Stimulated activated CD8-positive, alpha-beta memory T cell treated with anti-CD3 and anti-CD28 coated beads, Interleukin-2, amount 100 ng/mL, for 1 hour (primary cell): ENCODE results near the gene CD37.
A peak's percentile ranks its signal among the peaks of the same experiment; 100 is the strongest.
"Not testable (repeated sequence)": the region's sequence is repeated elsewhere in the genome, so short reads cannot be mapped to it uniquely, and the experiment has no call there.

Experiments used
- DNase-seq, 2 donors: peaks; one replicate each; pipeline ENCODE4 v3.0.0-alpha.2; 2020; ENCODE audit warnings: low read depth in 2 of 2

The CD37 gene

DNA sequence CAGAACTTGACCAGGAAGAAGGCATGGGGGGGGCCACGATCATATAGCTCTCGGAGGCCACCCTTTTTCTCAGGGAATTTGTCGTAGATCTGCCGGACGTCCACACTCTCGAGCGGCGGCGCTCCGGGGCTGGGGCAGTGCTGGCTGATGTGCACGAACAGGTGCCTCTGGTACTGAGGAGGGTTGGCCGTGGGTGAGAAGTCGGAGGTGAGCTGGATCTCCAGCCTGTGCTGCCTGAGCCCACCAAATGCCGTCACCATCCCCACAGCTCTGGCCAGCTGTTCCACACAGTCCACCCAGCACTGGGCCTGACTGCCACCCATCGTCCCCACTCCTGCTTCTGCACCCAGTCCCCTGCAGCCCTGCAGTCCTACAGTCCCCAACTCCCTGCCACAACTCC is 12.0 kb downstream of the CD37 start:
- no peak for DNase-seq

DNA sequence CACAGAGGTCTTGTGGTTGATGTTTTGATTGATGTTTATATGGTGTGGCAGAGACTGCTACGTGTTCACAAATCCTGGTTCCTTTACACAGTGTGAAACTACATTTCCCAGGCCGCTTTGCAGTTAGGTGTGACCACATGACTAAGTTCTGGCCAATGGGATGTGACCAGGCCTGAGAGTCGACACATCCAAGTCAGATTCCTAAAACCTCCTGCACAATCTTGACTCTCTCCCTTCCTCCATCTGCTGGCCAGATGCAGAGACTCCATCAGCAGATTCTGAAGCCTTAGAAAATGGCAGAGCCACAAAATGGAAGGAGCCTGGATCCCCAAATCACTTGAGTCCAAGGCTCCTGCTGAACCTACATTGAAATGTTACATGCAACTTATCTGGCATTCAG is 12.6 kb downstream of the CD37 start:
- no peak for DNase-seq

DNA sequence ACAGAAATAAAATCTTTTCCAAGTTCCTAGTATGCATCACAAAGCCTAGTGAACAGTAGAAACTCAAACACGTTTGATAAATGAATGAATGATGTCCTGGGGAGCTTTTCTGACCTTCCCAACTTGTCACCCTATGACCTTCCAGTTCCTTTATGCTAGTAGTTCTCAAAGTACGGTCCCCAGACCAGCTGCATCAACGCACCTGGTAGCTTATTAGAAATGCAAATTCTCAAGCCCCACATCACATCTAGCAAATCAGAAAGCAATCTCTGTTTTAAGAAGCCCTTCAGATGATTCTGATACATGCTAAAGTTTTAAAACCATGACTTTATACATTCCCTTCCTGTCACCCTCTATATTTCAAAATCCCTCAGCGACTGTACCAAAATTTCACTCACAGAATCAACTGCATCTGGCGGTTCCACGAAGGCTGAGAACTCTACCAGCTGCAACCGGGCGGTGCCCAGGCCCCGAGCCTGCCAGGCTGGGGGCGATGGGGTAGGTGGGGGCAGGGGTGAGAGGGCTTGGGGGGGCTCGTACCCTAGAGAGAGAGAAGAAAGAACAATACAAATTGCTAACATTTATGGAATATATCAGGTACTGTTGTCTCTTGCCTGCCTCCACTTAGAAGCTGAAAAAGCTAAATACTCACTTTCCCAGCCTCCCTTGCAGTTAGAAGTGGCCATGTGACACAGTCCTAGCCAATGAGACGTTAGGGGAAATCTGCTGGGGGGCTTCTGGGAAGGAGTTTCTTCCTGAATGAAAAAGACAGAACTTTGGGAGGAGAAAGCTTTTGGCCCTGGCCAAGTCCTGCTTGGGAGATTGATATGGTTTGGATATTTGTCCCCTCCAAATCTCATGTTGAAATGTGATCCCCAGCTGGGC is 13.3 kb downstream of the CD37 start:
- DNase-seq, result no peak

DNA sequence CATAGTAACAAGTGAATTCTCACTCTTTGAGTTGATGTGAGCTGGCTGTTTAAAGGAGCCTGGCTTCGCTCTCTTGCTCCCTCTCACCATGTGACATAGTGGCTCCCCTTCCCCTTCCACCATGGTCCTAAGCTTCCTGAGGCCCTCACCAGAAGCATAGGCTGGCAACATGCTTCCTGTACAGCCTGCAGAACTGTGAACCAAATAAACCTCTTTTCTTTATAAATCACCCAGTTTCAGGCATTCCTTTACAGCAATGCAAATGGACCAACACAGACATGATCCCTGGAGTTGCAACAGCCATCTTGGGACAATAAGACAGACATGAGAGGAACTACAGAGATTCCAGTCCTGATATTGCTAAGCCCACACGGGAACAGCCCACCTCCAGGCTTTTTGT is 14.4 kb downstream of the CD37 start:
- no peak for DNase-seq

DNA sequence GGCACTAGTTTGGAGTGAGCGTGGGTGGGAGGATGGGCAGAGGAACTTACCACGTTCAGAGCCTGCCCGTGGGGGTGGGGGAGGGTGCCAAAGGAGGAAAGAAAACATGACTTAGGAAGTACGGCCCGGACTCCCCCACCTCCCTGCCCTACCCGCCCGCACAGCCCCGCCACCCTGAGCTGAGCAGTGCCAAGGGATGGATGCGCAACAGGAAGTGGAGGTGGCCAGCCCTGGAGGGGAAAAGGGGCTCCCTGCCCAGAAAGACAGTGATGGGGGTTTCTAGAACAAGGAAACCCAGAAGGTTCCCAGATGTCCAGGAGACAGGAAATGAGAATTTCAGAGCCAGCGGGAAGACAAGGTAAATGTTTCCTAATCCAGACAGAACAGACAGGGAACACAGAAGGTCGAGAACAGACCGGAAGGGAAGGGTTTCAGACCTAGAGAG is 20.7 kb downstream of the CD37 start:
- no peak for DNase-seq

DNA sequence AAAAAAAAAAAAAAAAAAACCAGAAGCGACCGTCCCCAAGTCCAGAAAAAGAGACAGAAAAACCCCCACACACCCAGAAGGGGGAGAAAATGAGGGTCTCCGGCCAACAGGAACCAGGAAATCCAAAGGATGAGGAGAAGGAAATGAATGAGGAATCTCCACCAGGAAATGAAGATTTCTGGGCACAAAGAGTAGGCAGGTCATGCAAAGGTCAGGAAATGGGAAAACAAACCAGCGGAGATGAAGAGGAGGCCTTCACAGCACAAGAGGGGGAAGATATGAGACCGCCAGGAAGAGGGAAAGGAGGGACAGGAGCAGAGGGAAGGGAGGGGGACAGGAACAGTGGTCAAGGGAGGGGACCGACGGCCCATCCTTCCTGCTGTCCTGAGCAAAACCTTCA is 21.2 kb downstream of the CD37 start:
- no peak for DNase-seq

DNA sequence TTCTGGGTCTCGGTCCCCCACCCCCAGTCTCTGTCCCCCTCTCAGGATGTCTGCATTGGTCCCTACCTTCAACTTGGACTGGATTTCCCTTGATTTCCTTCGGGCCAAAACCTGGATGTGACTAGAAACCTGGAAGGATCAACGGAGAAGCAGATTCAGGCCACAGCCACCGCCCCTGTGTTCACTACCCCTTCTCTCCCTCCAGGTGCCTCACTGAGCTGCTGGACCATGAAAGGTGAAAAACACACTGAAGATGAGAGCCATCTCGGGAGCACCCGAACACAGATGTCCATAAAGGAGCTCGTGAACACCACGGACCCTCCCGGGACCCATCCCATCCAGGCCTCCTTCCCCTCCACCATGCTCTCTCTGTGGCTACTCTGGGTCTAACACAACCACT is 22.0 kb downstream of the CD37 start:
- no peak for DNase-seq

DNA sequence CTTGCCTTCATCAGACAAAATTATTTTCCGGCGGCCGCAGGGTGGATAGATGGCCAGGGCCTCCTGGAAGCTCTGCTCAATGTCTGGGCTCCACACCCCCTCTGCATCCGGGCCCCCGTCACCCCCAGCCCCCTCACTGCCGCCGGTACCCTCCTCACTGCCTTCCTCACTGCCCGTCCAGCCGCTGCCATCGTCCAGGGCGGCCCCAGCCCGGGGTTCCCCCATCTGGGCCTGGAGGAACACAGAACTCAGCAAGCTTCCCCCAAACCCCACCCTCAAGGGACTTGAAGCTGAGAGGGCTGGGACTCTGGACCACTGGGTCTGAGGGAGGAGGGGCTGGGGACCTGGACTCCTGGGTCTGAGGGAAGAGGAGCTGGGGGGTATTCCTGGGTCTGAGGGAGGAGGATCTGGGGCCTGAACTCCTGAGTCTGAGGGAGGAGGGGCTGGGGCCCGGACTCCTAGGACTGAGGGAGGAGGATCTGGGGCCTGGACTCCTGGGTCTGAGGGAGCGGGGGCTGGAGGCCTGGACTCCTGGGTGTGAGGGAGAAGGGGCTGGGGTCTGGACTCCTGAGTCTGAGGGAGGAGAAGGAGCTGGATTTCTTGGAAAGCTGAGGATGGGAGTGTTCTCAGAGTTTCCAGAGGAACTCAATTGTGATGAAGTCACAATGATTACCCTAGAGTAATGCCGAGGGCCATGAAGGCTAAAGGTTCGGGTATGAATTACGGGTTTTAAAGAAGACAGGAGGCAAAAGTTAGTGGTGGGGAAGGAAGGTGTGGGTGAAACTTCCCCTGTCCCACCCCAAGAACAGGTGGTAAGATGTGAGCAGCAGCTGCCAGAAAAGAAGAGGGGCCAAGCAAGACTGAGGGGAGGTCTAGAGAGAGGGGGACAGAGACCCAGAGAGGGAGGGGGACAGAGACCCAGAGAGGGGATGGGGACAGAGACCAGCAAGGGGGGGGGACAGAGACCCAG is 24.9 kb downstream of the CD37 start:
- no peak for DNase-seq

DNA sequence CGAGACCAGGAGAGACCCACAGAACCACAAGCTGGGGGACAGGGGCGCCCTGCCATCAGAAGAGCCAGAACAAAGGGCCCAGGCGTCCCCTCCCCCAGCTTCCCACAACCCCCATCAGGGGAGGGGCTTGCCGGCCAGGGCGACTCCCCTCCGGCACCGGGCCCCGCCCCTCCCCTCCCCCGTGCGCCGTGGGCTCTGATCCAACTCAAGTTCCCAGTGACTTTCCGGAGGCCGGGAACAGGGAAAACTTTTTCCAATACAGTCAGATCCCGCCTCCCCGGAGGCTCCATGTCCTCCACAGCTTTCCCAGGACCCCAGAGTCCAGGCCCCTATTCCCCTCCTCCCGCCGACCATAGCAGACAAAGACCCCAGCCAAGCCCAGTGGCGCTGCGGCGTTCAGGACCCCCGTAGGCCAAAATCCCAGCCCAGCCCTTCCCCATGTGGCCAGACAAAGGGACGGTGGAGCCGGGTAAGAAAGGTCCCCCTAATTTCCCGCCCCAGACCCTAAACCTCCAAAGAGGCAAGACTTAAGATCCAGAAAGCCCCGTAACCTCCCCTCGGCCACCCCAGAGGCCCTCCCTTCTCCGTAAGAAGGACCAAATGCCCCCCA is 26.3 kb downstream of the CD37 start:
- no peak for DNase-seq

DNA sequence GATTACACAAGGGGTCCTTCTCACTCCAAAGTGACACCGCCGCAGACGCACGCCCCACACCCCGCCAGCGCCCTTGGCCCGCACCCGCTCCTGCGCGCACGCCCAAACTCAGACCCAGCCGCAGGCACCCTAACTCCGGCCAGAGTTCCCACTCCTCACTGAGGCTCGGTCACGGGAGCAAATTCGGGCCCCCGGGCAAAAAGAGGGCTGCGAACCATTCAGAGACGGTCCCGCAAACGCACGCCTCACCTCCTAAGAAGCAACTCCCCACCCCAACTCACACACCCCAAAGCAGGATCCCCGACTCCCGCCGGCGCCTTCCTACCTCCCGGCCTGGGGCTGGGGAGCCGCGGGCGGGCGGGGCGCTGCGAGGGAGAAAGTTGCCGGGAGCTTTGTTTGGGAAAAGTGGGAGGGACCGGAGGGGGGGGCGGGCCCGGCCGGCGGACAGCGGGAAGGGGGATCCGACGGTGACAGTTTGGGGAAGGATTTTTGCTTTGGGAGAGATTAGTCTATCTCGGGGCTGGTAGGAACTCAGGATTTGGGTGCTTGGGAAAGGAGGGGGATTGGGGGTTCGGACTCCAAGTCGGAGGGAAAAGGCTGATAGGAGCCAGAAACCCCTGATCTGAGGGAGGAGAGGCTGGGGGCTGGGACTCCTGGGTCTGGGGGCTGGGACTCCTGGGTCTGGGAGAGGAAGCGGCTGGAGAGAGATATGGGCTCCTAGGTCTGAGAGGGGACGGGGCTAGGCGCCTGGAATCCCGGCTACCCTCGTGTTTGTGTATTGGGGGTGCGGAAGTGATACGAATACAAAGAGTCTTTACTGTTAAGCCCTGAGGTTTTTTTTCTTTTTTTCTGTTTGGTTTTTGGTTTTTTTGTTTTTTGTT is 27.1 kb downstream of the CD37 start, which contains the start of gene TEAD2:
Gene TEAD2 (minus strand): TSS at position 369 of the 881 bp plus-strand sequence. CDS start 2,341 bp downstream, outside the sequence.
- no peak for DNase-seq

DNA sequence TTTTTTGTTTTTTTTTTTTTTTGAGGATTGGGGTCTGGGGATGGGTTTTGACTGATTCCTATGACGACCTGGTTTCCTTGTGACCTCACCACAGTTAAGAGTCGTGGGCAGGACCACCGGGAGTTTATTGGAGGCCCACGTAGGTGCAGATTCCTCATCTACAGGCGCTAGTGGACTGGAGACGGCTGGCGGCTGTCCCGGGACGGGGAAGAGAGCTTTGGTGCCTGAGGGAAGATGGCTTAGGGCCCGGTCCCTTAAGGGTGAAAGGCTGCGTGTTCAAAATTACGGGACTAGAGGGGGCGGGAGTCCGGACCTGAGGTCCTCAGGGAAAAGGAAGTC is 27.7 kb downstream of the CD37 start:
- DNase-seq, result no peak

DNA sequence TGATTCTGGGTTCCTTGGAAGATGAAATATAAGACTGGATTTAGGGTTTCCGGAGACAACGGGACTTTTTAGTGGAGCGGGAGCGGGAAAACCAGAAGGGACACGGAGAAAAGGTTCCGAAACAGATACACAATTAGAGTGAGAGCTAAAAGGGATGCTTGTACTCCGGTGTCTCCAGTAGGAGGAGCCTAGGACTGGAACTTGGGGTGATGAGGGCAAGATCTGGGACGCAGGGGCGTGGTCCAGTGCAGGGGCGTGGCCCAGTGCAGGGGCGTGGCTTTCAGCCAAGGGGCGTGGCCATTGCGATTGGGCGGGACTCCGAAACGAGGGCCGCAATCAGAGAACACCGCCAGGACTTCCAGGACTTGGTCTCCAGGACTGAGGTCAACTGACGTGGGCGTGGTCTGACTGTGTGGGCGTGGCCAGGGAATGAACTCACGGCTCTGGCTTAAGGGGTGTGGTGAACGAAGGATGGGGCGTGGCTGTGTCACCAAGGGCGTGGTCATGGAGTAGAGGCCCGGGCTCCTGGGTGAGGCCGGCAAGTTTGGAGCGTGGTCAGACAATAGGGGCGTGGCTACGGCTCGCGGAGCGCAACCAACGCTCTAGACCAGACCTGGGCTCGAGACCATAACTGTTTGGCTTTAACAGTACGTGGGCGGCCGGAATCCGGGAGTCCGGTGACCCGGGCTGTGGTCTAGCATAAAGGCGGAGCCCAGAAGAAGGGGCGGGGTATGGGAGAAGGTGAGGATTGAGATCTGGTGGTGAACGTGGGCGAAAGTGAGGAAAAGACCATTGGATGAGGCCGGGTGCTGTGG is 28.3 kb downstream of the CD37 start, which contains the start of gene DKKL1:
Gene DKKL1 (plus strand): TSS at position 610 of the 815 bp plus-strand sequence. CDS start 122 bp downstream, at position 732.
- peak; percentile 14 to 33 for DNase-seq

DNA sequence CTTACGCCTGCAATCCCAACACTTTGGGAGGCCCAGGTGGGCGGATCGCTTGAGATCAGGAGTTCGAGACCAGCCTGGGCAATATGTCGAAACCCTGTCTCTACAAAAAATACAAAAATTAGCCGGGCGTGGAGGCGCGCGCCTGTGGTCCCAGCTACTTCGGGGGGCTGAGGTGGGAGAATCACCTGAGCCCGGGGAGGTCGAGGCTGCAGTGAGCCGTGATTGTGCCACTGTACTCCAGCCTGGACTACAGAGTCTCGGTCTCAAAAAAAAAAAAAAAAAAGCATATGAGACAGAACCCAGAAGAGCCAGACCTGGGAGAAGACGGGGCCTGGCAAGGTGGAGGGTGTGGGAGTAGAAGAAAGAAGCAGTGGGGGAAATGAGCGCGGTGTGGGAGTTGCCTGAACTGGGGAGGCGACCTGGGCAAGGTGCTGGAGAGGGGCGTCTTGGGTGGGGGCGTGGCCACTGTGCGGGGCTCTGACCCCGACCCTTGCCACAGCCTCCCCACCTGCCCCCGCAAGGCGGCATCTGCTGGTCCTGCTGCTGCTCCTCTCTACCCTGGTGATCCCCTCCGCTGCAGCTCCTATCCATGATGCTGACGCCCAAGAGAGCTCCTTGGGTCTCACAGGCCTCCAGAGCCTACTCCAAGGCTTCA is 29.0 kb downstream of the CD37 start:
- DNase-seq, result no peak

DNA sequence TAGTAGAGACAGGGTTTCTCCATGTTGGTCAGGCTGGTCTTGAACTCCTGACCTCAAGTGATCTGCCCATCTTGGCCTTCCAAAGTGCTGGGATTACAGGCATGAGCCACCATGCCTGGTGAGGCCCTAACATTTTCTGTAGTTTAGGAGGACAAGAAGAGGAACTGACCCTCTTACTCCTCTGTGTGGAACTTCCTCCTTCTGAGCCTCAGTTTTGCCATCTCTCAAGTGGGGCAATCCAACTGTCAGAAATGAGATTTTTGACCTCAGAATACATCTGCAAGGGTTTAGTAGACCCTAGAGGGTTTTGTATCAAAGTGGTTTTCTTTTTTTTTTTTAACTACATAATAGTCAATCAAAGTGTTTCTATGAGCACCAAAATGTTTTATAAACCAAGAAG is 30.9 kb downstream of the CD37 start:
- no peak for DNase-seq

DNA sequence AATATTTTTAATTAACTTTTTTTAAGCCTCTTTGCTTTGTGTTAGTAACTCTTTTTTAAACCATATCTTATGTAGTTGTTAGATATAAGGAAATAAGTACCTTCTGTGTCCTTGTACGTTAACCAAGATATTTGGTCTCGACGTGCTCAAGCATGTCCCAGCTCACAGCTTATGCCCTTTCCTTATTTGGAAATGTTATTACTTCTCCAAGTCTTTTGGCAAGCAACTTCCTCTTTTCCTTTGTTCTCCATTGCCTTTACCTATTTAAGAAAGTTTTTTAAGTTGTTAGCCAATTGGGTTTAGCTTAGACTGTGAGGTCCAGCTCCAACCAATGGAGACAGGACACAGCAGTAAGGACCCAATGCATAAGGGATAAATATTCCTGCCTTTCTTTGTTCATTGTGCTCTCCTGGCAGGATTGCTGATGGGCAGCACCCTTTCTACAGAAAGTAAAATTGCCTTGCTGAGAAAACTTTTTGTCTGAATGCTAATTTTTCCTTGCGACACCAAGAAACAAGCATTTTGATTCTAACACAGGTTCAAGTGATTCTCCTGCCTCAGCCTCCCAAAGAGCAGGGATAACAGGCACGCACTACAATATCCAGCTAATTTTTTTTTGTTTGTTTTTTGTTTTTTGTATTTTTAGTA is 33.6 kb downstream of the CD37 start:
- no peak for DNase-seq

DNA sequence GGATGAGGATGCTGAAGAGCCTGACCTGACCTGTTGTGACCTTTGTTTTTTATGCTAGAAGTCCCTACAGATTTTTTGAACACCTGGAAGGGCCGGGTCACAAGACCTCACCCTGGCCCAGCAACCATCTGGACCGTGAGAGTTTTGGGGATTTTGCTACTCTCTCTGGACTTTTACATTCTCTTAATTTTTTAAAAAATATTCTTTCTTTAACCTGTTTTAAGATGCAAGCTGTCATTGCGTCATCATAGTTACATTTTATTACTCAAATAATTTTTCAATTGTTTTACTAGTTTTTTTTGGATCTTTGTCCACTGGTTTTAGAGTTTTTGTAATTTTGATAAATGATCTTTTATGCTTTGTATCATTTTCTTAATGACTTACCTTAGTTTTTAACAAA is 36.0 kb downstream of the CD37 start:
- no peak for DNase-seq

DNA sequence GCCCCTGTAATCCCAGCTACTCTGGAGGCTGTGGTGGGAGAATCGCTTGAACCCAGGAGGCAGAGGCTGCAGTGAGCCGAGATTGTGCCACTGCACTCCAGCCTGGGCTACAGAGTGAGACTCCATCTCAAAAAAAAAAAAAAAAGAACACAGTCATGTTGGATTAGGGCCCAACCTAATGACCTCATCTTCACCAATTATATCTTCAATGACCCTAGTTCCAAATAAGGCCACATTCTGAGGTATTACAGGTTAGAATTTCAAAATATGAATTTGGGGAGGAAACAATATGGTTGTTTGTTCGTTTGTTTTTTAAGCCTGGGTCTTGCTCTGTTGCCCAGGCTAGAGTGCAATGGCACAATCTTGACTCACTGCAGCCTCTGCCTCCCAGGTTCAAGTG is 38.0 kb downstream of the CD37 start:
- not testable (repeated sequence) for DNase-seq

DNA sequence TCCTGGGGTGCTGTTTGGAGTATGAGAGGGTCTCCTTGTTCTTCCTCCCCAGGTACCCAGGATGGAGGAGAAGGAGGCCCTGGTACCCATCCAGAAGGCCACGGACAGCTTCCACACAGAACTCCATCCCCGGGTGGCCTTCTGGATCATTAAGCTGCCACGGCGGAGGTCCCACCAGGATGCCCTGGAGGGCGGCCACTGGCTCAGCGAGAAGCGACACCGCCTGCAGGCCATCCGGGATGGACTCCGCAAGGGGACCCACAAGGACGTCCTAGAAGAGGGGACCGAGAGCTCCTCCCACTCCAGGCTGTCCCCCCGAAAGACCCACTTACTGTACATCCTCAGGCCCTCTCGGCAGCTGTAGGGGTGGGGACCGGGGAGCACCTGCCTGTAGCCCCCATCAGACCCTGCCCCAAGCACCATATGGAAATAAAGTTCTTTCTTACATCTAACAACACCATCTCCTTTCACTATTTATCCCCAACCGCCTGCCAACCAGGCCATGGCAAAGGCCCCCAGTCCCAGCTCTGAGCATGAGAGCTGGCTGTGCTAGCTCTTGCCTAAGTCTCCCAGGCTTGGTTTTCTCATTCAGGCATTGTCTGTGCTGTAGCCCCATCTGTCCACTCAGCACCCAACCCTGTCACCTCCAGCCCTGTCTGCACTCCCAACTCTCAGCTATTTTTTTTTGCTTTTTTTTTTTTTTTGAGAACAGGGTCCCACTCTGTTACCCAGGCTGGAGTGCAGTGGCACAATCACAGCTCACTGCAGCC is 39.6 kb downstream of the CD37 start:
- no peak for DNase-seq
